ENCODE measurements around the gene POLR3G.

POLR3G gene

GRCh38 chr5:90461288-90461687 is 13.4 kb upstream of the POLR3G start:
- in situ Hi-C loops (cut with MboI; ENCODE audit: low sequenced_read_pairs, unreplicated experiment): no loop called here
- DNase-seq (ENCODE audit: low spot score): no peak
- no peak for TF ChIP-seq CTCF (IDR thresholded peaks at IDR 0.05; ENCODE audit: borderline replicate concordance, control extremely low read depth, extremely low read depth, insufficient read depth, missing control alignments)

- no peak for DNase-seq (ENCODE audit: low spot score)
- in situ Hi-C loops (cut with MboI; ENCODE audit: low sequenced_read_pairs, unreplicated experiment): no loop called here
- TF ChIP-seq CTCF (IDR thresholded peaks at IDR 0.05; ENCODE audit: borderline replicate concordance, control extremely low read depth, extremely low read depth, insufficient read depth, missing control alignments): no peak
Observed at GRCh38 chr5:90472783-90473395, 1.8 kb upstream of the POLR3G start.

- peak; percentile 45 for DNase-seq (ENCODE audit: low spot score)
- no peak for TF ChIP-seq CTCF (IDR thresholded peaks at IDR 0.05; ENCODE audit: borderline replicate concordance, control extremely low read depth, extremely low read depth, insufficient read depth, missing control alignments)
- in situ Hi-C loops (cut with MboI; ENCODE audit: low sequenced_read_pairs, unreplicated experiment): no loop called here
Observed at GRCh38 chr5:90473396-90474234, 1.0 kb upstream of the POLR3G start.

GRCh38 chr5:90475436-90475980 is 844 bp downstream of the POLR3G start:
- TF ChIP-seq CTCF (IDR thresholded peaks at IDR 0.05; ENCODE audit: borderline replicate concordance, control extremely low read depth, extremely low read depth, insufficient read depth, missing control alignments): no peak
- no peak for DNase-seq (ENCODE audit: low spot score)
- in situ Hi-C loops (cut with MboI; ENCODE audit: low sequenced_read_pairs, unreplicated experiment): no loop called here

GRCh38 chr5:90476391-90476790 is 1.7 kb downstream of the POLR3G start:
- in situ Hi-C loops (cut with MboI; ENCODE audit: low sequenced_read_pairs, unreplicated experiment): no loop called here
- no peak for TF ChIP-seq CTCF (IDR thresholded peaks at IDR 0.05; ENCODE audit: borderline replicate concordance, control extremely low read depth, extremely low read depth, insufficient read depth, missing control alignments)
- DNase-seq (ENCODE audit: low spot score): no peak

- no peak for TF ChIP-seq CTCF (IDR thresholded peaks at IDR 0.05; ENCODE audit: borderline replicate concordance, control extremely low read depth, extremely low read depth, insufficient read depth, missing control alignments)
- in situ Hi-C loops (cut with MboI; ENCODE audit: low sequenced_read_pairs, unreplicated experiment): no loop called here
- DNase-seq (ENCODE audit: low spot score): no peak
Observed at GRCh38 chr5:90477073-90477472, 2.4 kb downstream of the POLR3G start.
